CD4-positive, alpha-beta T cell (primary cell): ENCODE measurements around the gene C4orf51. TPM values are rescaled to one million over a fixed set of nuclear protein-coding genes. Genes with fewer than 3 reads are reported as not detected.

Experiments
- ATAC-seq: fragments of 200-7000 bp; cut with Tn5 transposase; one replicate; pipeline ENCODE4 v1.10.0; 2022; ENCODE audit warnings: mild to moderate bottlenecking; ENCODE audit not compliant: poor library complexity
- CTCF ChIA-PET: fragments of 350-600 bp; sonication (Branson Sonifier 250); formaldehyde crosslinking; loops from one replicate; lab custom pipeline; 2021; ENCODE audit warnings: antibody characterized with exemption, inconsistent platforms; lab: Charles Lee
- POLR2A ChIA-PET: fragments of 350-600 bp; sonication (Branson Sonifier 250); formaldehyde crosslinking; loops from one replicate; lab custom pipeline; 2021; ENCODE audit warnings: antibody characterized with exemption, inconsistent platforms; lab: Charles Lee
- DNase-seq, 14 experiments: peaks; one replicate each; pipeline ENCODE4 v3.0.0-alpha.2; 2013 to 2020; ENCODE audit warnings: mixed read lengths in 2 of 14
- H3K27ac ChIP-seq, 2 donors: one replicate each; pipeline versions ENCODE4 v1.5.1 to v1.7.0; 2013; ENCODE audit warnings: low read length in 2 of 2, low read depth in 1 of 2, mild to moderate bottlenecking in 1 of 2
- H3K27me3 ChIP-seq, 2 experiments: 1 replicate in 1 of 2; 2 replicates in 1 of 2; pipeline versions ENCODE4 v1.6.1 to v1.7.0; 2013; ENCODE audit warnings: low read length in 2 of 2, control low read depth in 1 of 2, mild to moderate bottlenecking in 1 of 2, moderate library complexity in 1 of 2; ENCODE audit not compliant: insufficient read depth in 2 of 2, control insufficient read depth in 1 of 2
- H3K36me3 ChIP-seq: one replicate; pipeline ENCODE4 v1.6.1; 2013; ENCODE audit warnings: low read length, control low read depth; ENCODE audit not compliant: insufficient read depth
- H3K4me1 ChIP-seq: one replicate; pipeline ENCODE4 v1.6.1; 2013; ENCODE audit warnings: low read length, control low read depth; ENCODE audit not compliant: insufficient read depth
- H3K4me3 ChIP-seq: one replicate; pipeline ENCODE4 v1.5.1; 2013; ENCODE audit warnings: mild to moderate bottlenecking, low read length, moderate library complexity
- H3K9me3 ChIP-seq, 2 experiments: 1 replicate in 1 of 2; 2 replicates in 1 of 2; pipeline versions ENCODE4 v1.6.1 to v1.7.0; 2013; ENCODE audit warnings: low read length in 2 of 2, mild to moderate bottlenecking in 2 of 2, control low read depth in 1 of 2, moderate library complexity in 1 of 2; ENCODE audit not compliant: control insufficient read depth in 1 of 2, insufficient read depth in 1 of 2
- H3K27ac Mint-ChIP-seq: one replicate; pipeline ENCODE4 v1.8.0; 2020; ENCODE audit warnings: mixed read lengths
- H3K27me3 Mint-ChIP-seq: one replicate; pipeline ENCODE4 v1.8.0; 2021; ENCODE audit warnings: mixed read lengths
- H3K36me3 Mint-ChIP-seq: one replicate; pipeline ENCODE4 v1.8.0; 2021; ENCODE audit warnings: low read depth, mixed read lengths
- H3K4me1 Mint-ChIP-seq: one replicate; pipeline ENCODE4 v1.8.0; 2021; ENCODE audit warnings: low read depth, mixed read lengths
- H3K4me3 Mint-ChIP-seq: one replicate; pipeline ENCODE4 v1.8.0; 2020; ENCODE audit warnings: mild to moderate bottlenecking, mixed read lengths
- H3K9me3 Mint-ChIP-seq: one replicate; pipeline ENCODE4 v1.8.0; 2020; ENCODE audit warnings: mixed read lengths
- CTCF ChIP-seq: fragments of 200-600 bp; IDR thresholded peaks from one replicate; pipeline ENCODE4 v1.8.0; 2022; ENCODE audit warnings: antibody characterized with exemption, mild to moderate bottlenecking
- intact Hi-C, 2 experiments: fragments of 100-400 bp; cut with DNase I in 1 of 2; cut with micrococcal nuclease in 1 of 2; formaldehyde crosslinking; loops; one replicate each; pipeline versions ENCODE4 v1.15.1 to v1.9.0; 2023 to 2025; cut with DNase I, micrococcal nuclease
- polyA plus RNA-seq, 2 donors: library from polyadenylated mRNA; unstranded; fragments of 120-200 nt; gene quantifications; one replicate each; pipeline ENCODE4 v1.2.1, GENCODE V29; 2013
- total RNA-seq, 174 experiments: library from RNA in 2 of 174; stranded (reverse) in 2 of 174; gene quantifications; one replicate each; pipeline ENCODE4 v1.2.3 and lab custom pipeline; 2021 to 2026

The C4orf51 gene
- total RNA-seq (not detected), total RNA-seq (lab: John Stamatoyannopoulos, UW) (0 to 0.34 (median 0) reads per million in 172 experiments)
- polyA plus RNA-seq (2013, experiment 1 of 2), result not detected
- not detected for polyA plus RNA-seq (2013, experiment 2 of 2)

- intact Hi-C loops, result no loop called here
- ChIA-PET POLR2A (no interaction called here), CTCF (no interaction called here)
- Histone ChIP-seq H3K4me1 (no peaks in the 10 kb centered on the region), H3K27ac (no peak within 1 kb of the TSS), H3K36me3 (no peaks in the 10 kb centered on the region), H3K9me3 (no peaks in the 10 kb centered on the region), H3K27me3 (peaks cover 7 to 10% of the 10 kb centered on the region in 2 experiments), H3K4me3 (no peak within 1 kb of the TSS)
- ATAC-seq (no peak), DNase-seq (no peak)
- Mint-ChIP-seq H3K36me3 (no peaks in the 10 kb centered on the region), H3K27ac (no peak within 1 kb of the TSS), H3K9me3 (peaks cover 7% of the 10 kb centered on the region), H3K4me3 (no peak within 1 kb of the TSS), H3K27me3 (peaks cover 18% of the 10 kb centered on the region), H3K4me1 (no peaks in the 10 kb centered on the region)
- no peak for TF ChIP-seq CTCF
Measured at GRCh38 chr4:145679991-145680455, at the start of gene C4orf51. C4orf51 (plus strand) TSS chr4:145680146; CDS start chr4:145680204, 58 bp downstream.

- H3K4me1 Mint-ChIP-seq, result peaks cover 20% of the 10 kb centered on the region
- no peak overlapping the region for H3K4me3 Mint-ChIP-seq
- TF ChIP-seq CTCF, result no peak
- DNase-seq (no peak), ATAC-seq (no peak)
- H3K27me3 Mint-ChIP-seq, result no peaks in the 10 kb centered on the region
- CTCF ChIA-PET, result interaction anchor here (0.8 kb wide), 1 partner anchor 13 kb away, joined by 3 read pairs; no protein-coding TSS in a partner anchor
- POLR2A ChIA-PET, result no interaction called here
- Histone ChIP-seq H3K27ac (no peak overlapping the region), H3K4me1 (peaks cover 8% of the 10 kb centered on the region), H3K27me3 (no peaks in the 10 kb centered on the region), H3K9me3 (no peaks in the 10 kb centered on the region), H3K36me3 (peaks cover 20% of the 10 kb centered on the region), H3K4me3 (no peak overlapping the region)
- no peaks in the 10 kb centered on the region for H3K9me3 Mint-ChIP-seq
- H3K27ac Mint-ChIP-seq, result no peak overlapping the region
- peaks cover 15% of the 10 kb centered on the region for H3K36me3 Mint-ChIP-seq
- intact Hi-C loops, result no loop called here
Measured at GRCh38 chr4:145635117-145635516, 44.8 kb upstream of the C4orf51 start.

GRCh38 chr4:145635630-145636029 lies 44.3 kb upstream of the C4orf51 start:
- Mint-ChIP-seq H3K36me3 (peaks cover 19% of the 10 kb centered on the region), H3K4me3 (no peak overlapping the region), H3K27ac (no peak overlapping the region), H3K4me1 (peaks cover 20% of the 10 kb centered on the region), H3K27me3 (no peaks in the 10 kb centered on the region), H3K9me3 (no peaks in the 10 kb centered on the region)
- H3K27ac ChIP-seq, result no peak overlapping the region
- no peak for ATAC-seq
- H3K36me3 ChIP-seq, result peaks cover 23% of the 10 kb centered on the region
- H3K4me3 ChIP-seq, result no peak overlapping the region
- no peak for TF ChIP-seq CTCF
- no peaks in the 10 kb centered on the region for H3K27me3 ChIP-seq
- H3K9me3 ChIP-seq, result no peaks in the 10 kb centered on the region
- intact Hi-C loops, result no loop called here
- CTCF ChIA-PET, result interaction anchor here (0.8 kb wide), 1 partner anchor 13 kb away, joined by 3 read pairs; no protein-coding TSS in a partner anchor
- H3K4me1 ChIP-seq, result peaks cover 8% of the 10 kb centered on the region
- DNase-seq, result no peak
- POLR2A ChIA-PET, result no interaction called here
